HuH-7.5 (cell line): ENCODE results near the gene INTS3.

Source experiments
- DNase-seq: peaks from one replicate; pipeline ENCODE4 v3.0.0; 2011; ENCODE audit warnings: low spot score

INTS3 gene

DNA sequence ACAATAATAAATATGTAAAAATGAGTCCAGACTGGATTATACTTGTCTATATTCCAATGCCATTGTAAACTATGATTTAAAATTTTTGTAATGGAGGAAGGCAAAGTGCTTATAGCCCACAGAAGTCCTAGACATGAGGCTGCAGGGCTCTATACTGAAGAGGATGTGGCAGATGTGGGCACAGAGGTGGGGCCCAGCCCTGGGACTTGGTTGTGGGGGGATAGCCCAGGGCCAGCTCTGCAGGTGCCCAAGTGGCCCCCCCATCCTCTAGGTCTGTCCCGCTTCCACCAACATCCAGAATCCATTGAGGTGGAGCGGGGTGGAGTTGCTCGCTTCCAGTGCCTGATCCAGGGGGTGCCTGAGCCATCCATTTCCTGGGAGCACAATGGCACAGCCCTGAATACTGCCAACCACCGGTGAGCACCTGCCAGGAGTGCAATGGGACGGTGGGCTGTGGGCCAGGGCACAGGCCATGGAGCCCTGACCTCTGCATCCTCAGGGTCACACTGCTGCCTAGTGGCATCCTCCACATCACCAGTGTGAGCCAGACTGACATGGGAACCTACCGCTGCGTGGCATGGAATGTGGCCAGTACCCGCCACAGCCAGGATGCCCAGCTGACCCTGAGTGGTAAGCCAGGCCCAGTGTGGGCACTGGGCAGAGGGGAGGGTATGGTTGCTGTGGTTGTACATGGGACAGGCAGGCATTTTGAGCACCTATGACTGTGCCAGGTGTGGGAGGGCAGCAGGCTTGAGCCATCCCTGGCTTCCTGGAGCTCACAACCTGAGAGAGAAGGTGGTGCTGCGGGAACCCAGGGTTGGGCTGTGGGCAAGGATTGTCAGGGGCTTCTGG, 68.3 kb downstream of the INTS3 start:
- no peak for DNase-seq

DNA sequence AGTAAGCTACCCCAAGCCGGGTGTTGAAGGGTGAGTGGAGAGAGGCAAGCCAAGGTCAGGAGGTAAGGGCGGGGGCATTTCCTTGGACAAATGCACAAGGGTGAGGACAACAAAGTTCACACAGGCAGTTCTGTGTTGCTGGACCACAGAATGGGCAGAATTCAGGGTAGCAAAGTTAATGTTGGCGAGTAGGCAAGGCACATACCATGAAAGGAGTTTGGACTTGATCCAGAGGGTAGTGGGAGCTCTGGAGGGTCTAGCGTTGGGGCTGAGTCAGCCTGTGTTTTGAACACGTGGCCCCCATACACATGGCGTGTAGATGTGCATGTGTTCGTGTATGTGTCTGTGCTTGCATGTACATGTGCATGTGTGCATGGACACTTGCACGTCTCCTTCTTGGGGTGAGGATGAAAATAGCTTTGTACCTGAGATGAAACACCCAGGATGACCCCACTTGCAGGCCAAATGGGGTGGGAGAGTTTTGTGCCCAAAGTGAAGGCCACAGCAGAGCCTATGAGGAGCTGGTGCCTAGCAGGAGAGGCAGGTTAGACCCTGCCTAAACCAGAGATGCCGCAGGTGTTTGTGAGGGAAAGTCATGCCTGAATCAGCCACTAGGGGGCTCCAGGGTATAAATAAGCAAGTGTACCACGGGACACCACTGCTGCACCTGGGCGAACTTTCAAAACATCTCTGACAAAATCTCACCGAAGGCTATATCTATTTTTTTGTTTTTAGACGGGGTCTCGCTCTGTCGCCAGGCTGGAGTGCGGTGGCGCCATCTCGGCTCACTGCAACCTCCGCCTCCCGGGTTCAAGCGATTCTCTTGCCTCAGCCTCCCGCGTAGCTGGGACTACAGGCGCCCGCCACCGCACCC, 69.2 kb downstream of the INTS3 start:
- peak; percentile 93 for DNase-seq

DNA sequence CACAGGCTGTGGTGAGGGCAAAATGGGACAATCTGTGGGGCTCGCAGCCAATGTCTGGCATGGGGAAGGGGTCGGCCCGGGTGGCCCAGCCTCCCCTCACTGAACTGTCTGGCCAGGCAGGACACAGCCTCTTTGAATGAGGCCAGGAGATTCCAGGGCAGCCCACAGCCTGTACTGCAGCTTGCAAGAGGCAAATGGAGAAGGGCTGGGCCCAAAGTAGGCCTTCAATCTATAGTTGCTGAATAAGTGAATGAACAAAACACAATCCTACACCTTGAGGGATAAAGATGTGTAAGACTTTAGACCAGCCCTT, 70.6 kb downstream of the INTS3 start:
- no peak for DNase-seq

DNA sequence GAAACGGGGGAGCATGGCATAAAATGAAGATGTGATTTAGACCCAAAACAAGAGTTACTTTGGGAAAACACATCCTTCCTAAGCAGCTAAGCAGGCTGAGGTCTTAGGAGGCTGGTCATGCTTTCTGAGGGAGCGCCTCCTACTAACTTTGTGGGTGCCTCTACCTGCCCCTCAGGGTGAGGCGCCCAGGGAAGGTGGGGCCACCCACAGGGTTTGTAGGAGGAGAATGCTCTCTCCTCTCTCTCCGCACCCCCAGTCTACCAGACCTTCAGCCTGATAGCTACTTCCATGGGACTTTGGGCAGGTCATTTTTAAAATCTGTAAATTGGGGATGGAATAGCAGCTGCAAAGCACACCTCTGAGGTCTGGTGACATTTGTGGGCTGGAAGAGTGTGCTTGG, 71.2 kb downstream of the INTS3 start:
- no peak for DNase-seq

DNA sequence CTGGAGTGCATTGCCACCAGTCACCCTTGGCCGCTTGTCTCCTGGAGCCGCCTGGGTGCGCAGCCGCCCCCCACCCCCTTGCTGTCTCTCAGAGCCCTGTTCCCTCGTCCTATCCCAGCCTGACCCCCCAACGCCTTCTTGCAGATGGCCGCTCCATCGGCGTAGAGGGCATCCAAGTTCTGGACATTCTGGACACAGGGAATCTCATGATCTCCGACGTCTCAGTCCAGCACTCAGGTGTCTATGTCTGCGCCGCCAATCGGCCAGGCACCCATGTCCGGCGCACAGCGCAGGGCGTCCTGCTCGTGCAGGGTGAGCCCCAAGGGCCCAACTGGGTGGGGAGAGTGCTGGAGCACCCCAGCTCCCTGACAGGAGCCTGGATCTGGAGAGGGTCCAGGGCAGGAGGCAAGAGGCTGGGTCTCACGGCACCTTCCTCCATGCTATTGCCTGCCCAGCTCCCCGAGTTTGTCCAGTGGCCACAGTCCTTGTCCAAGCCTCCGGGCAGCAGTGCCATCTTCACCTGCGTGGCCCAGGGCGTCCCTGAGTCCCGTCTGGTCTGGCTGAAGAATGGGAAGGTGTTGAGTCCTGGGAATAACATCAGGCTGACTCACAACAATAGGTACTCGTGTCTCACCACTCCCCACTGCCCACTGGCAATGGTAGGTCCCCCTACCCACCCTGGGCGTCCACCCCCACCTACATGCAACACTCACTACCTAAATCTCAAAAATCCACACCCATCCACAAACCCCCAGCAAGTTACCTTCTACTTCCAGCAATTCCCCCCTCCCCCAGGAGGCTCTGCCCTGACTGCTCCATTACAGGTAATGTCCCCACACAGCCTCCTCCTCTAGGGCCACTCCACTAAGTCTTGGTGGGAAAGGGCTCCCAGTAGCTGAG, 72.0 kb downstream of the INTS3 start:
- DNase-seq: no peak

DNA sequence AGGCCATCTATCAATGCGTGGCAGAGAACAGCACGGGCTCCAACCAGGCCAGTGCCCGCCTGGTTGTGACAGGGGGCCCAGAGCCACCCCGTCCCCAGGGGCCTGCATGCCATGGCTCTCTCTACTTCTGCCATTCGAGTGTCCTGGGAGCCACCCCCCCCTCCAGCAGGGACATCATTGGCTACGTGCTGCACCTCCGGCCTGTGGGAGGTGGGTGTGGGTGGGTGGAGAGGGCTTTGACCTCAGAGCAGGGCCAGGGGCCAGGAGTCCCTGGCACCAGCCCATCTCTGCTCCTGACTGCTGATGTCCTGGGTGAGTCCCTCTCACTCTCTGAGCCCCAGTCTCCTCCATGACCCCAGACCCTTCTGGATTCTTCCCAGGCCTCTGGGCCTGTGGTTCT, 72.7 kb downstream of the INTS3 start:
- DNase-seq: no peak

DNA sequence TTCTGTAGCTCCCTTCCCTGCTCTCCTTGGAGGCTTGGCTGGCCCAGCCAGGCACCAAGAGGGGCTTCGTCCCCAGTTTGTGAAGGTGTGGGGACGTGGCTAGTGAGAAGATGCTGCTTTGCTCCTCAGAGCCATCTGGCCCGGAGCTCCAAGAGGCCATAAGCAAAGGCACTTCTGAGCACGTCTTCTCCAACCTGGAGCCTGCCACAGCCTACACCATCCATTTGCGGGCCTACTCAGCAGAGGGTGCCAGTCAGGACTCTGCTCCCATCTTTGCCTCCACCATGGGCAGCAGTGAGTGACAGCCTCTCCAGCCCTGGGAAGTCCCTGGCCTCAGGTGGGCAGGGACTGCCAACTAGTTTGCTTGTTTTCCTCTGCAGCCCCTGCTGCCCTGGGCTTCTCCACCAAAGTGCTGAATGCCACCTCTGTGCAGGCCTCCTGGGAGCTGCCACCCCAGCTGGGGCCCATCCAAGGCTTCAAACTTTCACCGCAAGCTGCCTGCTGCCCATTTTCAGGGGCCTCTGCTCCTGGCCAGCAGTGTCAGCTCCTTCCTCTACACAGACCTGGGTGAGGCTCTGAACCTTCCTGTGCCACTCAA, 73.3 kb downstream of the INTS3 start:
- DNase-seq: no peak

DNA sequence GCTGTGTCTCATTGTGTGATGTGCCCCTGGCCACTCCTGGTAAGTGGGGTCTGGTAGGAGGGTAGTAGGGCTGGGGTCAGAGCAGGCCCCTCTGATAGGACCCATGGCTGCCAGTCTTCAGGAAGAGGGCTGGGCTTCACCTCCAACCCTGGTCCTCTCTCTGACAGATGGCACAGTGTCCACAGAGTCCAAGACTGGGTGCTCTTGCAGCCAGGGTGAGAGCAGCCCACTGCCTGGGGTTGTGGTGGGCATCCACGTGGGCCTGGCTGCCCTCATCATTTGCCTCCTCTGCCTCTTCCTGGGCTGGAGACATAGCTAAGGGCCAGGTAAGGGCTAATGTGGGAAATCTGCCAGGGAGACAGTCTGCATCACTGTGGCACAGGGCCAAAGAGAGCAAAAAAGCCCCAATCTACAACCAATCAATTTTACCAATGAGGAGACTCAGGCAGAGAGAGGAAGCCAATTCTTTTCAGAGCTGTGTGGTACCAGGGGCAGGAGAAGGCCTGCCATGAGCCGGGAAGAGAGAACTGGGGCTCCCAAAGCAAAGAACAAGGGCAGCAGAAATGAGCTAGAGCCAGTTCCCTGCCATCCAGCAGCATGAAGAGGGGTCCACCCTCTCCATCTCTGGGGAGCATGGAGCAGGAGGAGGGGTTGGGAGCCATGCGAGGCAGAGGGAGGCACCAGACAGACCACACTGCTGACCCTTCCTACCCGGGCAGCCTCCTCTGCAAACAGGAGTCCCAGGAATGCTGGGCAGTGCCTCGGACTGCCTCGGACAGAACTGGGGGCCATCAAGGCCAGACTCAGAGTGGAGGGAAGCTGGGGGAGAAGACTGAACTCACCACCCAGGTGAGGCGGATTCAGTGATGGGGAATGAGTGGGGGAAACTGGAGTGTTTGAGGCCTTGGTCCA, 74.2 kb downstream of the INTS3 start:
- no peak for DNase-seq

DNA sequence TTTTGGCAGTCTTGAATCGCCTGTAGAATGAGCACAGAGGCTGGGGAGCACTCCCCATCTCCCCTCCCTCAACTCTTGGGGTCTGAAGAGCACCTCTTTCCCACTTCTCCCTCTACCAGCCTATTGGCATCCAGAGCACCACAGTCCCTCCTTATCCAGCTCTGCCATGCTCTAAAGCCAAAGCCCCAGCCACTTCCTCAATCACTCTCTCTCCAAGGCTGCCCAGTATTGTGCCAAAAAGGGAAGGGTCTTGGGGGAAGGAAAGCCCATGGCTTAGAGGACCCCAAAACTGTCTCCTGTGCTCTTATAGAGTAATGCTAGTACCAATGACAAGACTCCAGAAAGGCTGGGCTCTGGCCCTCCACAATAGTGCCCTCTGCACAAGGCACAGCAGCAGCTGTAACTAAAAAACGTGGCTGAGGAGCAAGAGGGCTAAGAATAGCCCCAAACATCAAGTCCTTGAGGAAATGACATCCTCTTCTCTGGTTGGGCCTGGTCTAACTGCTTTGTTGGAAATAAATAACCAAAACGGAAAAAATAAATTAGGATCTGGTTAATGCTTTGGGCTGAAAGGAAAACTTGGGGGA, 75.7 kb downstream of the INTS3 start:
- DNase-seq: no peak

DNA sequence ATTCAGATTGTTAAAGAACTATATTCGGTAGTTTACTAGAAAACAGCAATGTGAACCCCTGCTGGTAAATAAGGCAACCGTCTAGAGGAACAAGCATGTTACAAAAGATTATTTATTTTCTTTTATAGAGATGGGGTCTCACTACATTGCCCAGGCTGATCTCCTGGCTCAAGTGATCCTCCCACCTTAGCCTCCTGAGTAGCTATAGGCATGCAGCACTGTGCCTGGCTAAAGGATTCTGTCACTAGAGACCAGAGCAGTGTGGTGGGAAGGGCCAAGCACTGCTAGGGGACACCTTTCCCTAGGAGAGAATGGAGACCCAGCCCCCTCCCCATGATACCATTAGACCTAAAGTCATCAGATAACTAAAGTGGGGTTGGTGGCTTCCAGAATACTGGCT, 76.3 kb downstream of the INTS3 start:
- no peak for DNase-seq

DNA sequence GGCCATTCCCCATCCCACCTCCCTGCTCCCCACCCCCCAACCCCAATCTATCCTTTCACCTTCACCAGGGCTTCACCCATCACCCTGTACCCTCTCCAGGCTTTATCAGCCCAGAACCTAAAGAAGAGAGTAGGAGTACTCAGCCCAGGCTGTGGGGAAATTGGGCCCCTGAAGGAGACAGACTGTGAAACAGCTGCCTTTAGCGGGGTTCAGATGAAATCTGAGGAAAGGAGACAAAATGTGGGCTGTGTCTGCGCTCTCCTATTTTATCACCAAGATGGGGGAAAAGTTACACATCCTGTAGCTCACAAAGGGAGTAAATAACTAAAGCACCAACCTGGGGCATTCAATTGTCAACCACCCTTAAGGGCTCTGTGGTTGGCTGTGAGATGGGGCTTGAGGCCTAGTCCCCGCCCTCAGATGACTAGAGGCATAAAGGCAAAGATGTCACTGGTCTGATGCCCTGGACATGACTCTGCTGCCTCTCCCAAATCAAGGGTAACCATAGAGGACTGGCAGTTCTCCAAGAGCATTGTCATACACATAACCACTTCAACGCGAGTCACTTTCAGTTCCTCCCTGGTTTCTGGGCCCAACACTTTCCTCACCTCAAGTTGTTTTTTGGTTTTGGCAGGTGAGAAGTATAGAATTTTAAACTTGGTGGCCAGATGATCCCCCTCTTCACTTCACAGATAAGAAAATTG, 77.3 kb downstream of the INTS3 start:
- no peak for DNase-seq

DNA sequence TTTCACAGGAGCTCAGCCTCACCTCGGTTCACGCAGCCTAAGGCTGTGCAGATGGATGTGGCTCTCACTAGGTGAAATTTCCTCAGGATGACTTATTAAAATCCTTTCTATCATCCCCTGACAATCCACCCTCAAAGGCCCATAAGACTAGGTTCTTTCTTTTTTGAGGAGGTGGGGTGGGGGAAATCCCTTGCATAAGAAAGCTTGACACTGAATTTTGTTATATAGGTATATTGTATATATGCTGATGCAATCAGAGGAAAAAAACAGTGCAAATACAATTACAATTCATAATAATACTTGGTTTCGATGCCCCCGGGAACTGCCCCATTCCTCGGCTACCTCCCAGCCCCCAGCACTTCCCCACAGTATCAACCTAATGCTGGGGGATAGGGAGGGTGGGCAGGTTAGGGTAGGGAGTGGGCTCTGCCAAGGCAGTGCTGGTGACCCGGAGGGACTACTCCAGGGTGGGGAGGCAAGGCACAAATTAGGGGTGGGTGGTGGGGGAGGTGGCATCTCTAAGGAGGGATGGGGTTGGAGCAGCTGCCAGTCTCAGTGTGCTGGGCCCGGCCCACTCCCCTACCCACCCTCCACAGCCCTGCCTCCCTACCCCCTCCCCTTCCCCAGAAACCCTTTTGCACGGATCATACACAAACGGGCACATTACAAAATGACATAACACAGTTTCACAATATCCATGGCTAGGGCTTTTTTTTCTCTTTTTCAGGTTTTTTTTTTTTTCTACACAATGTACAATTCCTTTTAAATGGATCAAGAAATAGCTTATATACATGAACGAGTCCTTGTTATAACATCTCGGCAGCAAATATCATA, 78.3 kb downstream of the INTS3 start:
- no peak for DNase-seq

DNA sequence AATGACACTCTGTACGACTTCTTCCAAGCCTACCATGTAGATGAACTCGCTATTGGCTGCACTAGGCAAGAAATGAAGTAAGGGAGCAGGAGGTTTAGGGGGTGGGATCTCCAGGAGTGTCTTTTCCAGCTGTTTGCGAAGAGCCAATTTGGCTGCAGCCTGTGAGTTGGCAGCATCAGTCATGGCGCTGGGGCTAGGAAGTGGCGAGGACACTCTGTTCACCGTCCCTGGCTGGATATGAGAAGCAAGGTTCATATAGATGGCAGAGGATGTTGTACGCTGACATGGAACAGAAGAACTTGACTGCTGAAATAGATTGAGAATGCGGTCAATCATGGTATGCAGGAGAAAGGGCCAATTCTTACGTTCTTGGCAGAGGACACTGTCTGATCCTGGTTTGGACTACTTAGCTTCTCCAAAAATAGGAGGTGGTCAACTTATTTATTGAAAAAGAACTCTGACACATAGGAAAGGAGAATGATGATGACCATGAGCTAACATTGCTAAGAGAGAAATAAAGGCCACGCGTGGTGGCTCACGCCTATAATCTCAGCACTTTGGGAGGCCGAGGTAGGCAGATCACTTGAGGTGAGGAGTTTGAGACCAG, 88.5 kb downstream of the INTS3 start:
- no peak for DNase-seq

DNA sequence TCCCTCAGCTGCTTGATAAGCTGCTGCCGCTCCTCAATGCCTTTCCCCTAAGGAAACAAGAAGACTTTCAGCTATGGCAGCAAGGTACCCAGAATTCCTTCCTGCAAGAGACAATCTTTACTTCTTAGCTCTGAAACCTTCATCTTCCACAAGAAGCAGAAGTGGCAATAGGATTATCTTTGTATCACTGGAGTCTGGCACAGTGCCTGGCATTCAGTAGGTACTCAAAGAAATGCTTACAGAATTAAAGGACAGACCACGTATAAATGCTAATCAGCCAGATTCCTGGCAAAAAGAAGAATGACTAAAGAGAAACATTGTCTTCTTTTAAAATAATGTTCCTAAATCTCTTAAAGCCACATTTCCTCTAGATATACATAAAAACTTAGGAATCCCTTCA, 91.0 kb downstream of the INTS3 start:
- DNase-seq: no peak
